Immature natural killer cell (primary cell): ENCODE data around the gene TRIM5. TPM values are rescaled to one million over a fixed set of nuclear protein-coding genes. Genes with fewer than 3 reads are reported as not detected.
"Not testable (repeated sequence)": the region's sequence is repeated elsewhere in the genome, so short reads cannot be mapped to it uniquely, and the experiment has no call there.

Experiments
- DNase-seq, 3 donors: peaks; one replicate each; pipeline ENCODE4 v3.0.0; 2022; ENCODE audit warnings: mixed read lengths in 1 of 3
- H3K27ac Mint-ChIP-seq, 6 donors: one replicate each; pipeline ENCODE4 v1.8.0; 2020; ENCODE audit warnings: mixed read lengths in 6 of 6, mild to moderate bottlenecking in 5 of 6, inconsistent platforms in 4 of 6, moderate library complexity in 3 of 6
- H3K27me3 Mint-ChIP-seq, 3 donors: one replicate each; pipeline ENCODE4 v1.8.0; 2020 to 2021; ENCODE audit warnings: low read depth in 3 of 3, mild to moderate bottlenecking in 3 of 3, mixed read lengths in 3 of 3, moderate library complexity in 3 of 3, inconsistent platforms in 1 of 3
- H3K36me3 Mint-ChIP-seq, 3 donors: one replicate each; pipeline ENCODE4 v1.8.0; 2020; ENCODE audit warnings: mixed read lengths in 3 of 3, inconsistent platforms in 2 of 3, mild to moderate bottlenecking in 2 of 3
- H3K4me1 Mint-ChIP-seq, 2 donors: one replicate each; pipeline ENCODE4 v1.8.0; 2020; ENCODE audit warnings: inconsistent platforms in 2 of 2, mild to moderate bottlenecking in 2 of 2, mixed read lengths in 2 of 2, moderate library complexity in 1 of 2
- H3K4me3 Mint-ChIP-seq, 5 donors: one replicate each; pipeline ENCODE4 v1.8.0; 2020; ENCODE audit warnings: mild to moderate bottlenecking in 5 of 5, mixed read lengths in 5 of 5, inconsistent platforms in 3 of 5, moderate library complexity in 3 of 5
- H3K9me3 Mint-ChIP-seq, 6 donors: one replicate each; pipeline ENCODE4 v1.8.0; 2020; ENCODE audit warnings: mild to moderate bottlenecking in 6 of 6, mixed read lengths in 6 of 6, inconsistent platforms in 4 of 6, moderate library complexity in 3 of 6
- polyA plus RNA-seq, 3 donors: library from polyadenylated mRNA; unstranded; fragments of 300-500 nt; fragmentation: Illumina TruSeq; gene quantifications; one replicate each; pipeline ENCODE4 v1.2.3, GENCODE V29; 2021

The TRIM5 gene, protein sequence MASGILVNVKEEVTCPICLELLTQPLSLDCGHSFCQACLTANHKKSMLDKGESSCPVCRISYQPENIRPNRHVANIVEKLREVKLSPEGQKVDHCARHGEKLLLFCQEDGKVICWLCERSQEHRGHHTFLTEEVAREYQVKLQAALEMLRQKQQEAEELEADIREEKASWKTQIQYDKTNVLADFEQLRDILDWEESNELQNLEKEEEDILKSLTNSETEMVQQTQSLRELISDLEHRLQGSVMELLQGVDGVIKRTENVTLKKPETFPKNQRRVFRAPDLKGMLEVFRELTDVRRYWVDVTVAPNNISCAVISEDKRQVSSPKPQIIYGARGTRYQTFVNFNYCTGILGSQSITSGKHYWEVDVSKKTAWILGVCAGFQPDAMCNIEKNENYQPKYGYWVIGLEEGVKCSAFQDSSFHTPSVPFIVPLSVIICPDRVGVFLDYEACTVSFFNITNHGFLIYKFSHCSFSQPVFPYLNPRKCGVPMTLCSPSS
- 10 to 100 TPM in 2 of 3 donors, 1 to 10 TPM in 1; 8.9 to 19.8 (median 14.6) TPM for polyA plus RNA-seq

DNA sequence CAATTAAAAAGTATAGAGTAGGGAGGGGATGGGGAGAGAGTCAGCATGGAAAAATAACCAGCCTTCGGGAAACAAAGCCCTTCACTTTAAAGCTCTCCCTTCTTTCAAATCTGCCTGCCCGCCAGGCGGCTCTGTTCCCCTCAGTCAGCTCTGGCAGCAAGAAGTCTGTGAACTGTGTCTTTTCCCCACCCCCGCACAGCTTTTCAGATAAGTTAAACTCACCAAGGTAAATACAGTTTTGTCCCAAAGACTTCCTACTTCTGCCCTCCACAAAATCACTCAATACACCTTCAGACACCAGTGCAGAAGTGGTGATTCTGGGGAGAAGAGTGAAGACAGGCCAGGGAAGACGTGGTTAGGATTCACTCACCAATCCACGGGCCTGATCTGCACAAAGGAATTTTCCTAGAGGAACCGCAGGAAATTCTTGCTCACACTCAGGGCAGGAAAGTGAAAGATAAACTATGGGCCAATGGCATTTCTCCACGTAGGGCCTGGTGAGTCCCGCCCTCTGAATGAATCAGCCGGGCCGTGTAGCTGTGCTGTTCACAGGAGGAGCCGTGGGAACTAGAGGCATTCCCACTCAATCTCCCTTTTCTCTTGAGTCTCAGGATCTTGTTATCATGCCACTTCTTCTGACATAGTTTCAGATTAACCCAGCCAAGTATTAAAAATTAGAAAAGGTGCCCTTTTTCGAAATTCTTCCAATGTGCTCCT, at the start of gene TRIM5:
Gene TRIM5, minus strand, starts transcription at position 429 of the 717 bp plus-strand sequence. CDS start 4,897 bp downstream, outside the sequence.
- H3K36me3 Mint-ChIP-seq: peaks cover 4 to 8% (median 7%) of the 10 kb centered on the region in 3 donors
- DNase-seq: peak; percentile 81 to 83 (median 82)
- H3K27me3 Mint-ChIP-seq: peaks cover 6 to 12% (median 10%) of the 10 kb centered on the region in 3 donors
- no peaks in the 10 kb centered on the region for H3K9me3 Mint-ChIP-seq
- H3K27ac Mint-ChIP-seq: peak within 1 kb of the TSS; percentile 98 to 100 (median 99)
- peaks cover 42 to 71% of the 10 kb centered on the region in 2 donors for H3K4me1 Mint-ChIP-seq
- H3K4me3 Mint-ChIP-seq: peak within 1 kb of the TSS; percentile 95 to 99 (median 99)

DNA sequence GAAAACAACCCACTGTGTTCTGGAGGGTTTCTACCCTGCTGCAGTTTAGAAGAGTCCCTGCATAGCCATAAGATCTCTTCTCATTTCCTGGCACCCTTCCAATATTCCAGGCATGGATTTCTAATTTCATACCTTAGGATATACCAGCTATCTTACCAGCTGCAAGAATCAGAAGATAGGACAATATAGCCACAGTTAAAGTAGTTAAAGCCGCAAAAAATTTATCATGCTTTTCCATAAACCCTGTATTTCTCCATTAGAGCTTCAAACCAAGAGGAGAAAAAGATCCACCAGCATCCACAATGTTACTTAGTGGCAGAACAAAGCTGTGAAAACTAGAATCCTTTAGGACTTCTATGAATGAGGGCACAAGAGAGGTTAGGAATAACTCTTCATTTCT, 42.8 kb upstream of the TRIM5 start:
- Mint-ChIP-seq H3K36me3 (peaks cover 0 to 5% (median 3%) of the 10 kb centered on the region in 3 donors), H3K27me3 (peaks cover 0 to 16% (median 3%) of the 10 kb centered on the region in 3 donors), H3K27ac (no peak overlapping the region), H3K4me1 (no peaks in the 10 kb centered on the region), H3K4me3 (no peak overlapping the region), H3K9me3 (no peaks in the 10 kb centered on the region)
- DNase-seq: no peak

DNA sequence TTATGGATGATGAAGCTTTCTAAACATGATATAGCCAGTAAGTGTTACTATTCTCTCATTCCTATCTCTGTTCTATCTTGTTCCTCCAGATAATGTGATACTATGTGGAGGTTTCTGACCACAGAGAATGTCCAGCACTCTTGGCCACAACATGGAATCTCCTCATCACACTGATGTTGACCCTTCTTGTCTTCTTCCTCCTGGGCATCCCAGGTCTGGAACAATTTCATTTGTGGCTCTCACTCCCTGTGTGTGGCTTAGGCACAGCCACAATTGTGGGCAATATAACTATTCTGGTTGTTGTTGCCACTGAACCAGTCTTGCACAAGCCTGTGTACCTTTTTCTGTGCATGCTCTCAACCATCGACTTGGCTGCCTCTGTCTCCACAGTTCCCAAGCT, 41.5 kb upstream of the TRIM5 start:
- Mint-ChIP-seq H3K4me3 (no peak overlapping the region), H3K27ac (no peak overlapping the region), H3K4me1 (no peaks in the 10 kb centered on the region), H3K27me3 (peaks cover 0 to 16% (median 3%) of the 10 kb centered on the region in 3 donors), H3K36me3 (peaks cover 0 to 5% (median 3%) of the 10 kb centered on the region in 3 donors), H3K9me3 (no peaks in the 10 kb centered on the region)
- DNase-seq: no peak

DNA sequence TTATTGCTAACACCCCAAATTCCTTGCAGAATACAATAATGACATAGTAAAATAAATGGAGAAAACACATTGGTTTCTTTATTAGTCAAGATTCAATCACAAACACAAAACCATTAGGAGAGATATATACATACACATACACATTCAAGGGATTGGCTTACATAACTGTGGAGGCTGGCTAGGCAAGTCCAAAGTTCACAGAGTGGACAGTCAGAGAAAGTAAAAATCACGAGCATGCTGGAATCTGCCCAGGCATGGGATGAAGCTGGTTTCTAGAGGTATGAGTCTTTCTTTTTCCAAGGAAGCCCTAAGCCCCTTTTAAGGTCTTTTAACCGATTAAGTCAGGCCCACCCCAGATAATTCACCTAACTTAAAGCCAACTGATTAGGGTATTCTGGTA, 37.7 kb upstream of the TRIM5 start:
- H3K9me3 Mint-ChIP-seq: peaks cover 0 to 5% (median 1%) of the 10 kb centered on the region in 6 donors
- DNase-seq: no peak
- H3K4me1 Mint-ChIP-seq: no peaks in the 10 kb centered on the region
- peaks cover 3 to 14% (median 3%) of the 10 kb centered on the region in 3 donors for H3K27me3 Mint-ChIP-seq
- no peak overlapping the region for H3K4me3 Mint-ChIP-seq
- H3K27ac Mint-ChIP-seq: no peak overlapping the region
- H3K36me3 Mint-ChIP-seq: peaks cover 0 to 17% (median 10%) of the 10 kb centered on the region in 3 donors

DNA sequence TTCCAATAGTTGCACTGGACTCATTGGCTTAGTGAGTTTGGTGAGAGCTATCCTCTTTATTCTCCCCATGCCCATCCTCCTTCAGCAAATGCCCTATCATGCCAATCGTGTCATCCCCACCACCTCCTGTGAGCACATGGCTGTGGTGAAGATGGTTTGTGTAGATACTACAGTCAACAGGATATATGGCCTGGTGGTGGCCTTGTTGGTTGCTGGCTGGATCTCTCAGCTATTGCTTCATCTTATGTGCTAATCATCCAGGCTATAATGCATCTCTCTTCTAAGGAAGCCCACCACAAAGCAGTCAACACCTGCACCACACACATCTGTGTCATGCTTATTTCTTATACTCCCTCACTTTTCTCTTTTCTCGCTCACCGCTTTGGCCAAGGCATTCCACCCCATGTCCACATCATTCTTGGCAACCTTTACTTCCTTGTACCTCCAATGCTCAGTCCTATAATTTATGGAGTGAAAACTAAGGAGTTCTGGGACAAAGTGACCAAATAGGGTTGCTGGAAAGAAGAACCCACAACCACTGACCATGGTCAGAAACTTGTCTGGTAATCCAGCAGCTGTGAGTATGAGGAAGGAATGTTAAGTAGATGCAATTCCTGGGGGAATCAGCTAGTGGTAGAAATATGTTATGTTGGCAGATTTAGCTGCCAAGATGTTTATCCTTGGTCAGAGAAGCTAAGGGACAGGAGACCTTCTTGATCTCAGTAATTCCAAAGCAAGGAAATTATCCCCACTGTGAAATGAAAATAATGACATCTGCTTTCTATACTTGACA, 35.0 kb upstream of the TRIM5 start:
- Mint-ChIP-seq H3K27me3 (peaks cover 2 to 5% (median 3%) of the 10 kb centered on the region in 3 donors), H3K27ac (no peak overlapping the region)

DNA sequence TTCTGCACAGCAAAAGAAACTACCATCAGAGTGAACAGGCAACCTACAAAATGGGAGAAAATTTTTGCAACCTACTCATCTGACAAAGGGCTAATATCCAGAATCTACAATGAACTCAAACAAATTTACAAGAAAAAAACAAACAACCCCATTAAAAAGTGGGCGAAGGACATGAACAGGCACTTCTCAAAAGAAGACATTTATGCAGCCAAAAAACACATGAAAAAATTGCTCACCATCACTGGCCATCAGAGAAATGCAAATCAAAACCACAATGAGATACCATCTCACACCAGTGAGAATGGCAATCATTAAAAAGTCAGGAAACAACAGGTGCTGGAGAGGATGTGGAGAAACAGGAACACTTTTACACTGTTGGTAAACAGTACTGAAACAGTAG, 31.6 kb upstream of the TRIM5 start:
- H3K27ac Mint-ChIP-seq, H3K27me3 Mint-ChIP-seq, DNase-seq, H3K4me3 Mint-ChIP-seq, H3K4me1 Mint-ChIP-seq: not testable (repeated sequence)
- H3K36me3 Mint-ChIP-seq: peaks cover 5 to 22% (median 10%) of the 10 kb centered on the region in 3 donors
- H3K9me3 Mint-ChIP-seq: peaks cover 0 to 13% (median 4%) of the 10 kb centered on the region in 6 donors

More for the DNA sequence above, 35.0 kb upstream of the TRIM5 start:
- H3K4me3 Mint-ChIP-seq: no peak overlapping the region
- DNase-seq: no peak
- H3K36me3 Mint-ChIP-seq: peaks cover under 1 to 21% (median 10%) of the 10 kb centered on the region in 3 donors
- no peaks in the 10 kb centered on the region for H3K4me1 Mint-ChIP-seq
- peaks cover 0 to 13% (median 4%) of the 10 kb centered on the region in 6 donors for H3K9me3 Mint-ChIP-seq

DNA sequence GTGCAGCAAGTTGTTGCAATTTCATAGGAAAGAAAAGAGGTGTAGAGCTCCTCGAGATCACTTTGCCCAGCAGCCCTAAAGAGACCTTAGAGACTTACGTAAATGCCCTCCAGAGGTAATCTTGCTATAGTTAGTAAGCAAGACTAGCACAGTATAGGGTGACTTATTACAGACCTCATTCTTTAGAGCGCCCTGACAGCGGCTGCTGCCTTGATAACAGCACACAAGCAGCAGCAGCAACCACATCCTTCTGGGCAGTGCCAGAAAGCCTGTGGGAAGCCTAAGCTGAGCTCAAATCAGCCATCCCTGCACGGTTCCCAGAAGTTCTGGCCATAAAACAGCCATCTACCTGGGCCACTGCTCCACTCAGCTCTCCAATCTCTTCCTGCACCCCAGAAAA, 28.8 kb upstream of the TRIM5 start:
- H3K27ac Mint-ChIP-seq: peak overlapping the region in 1 of 6 donors; percentile 22
- H3K27me3 Mint-ChIP-seq: no peaks in the 10 kb centered on the region
- H3K9me3 Mint-ChIP-seq: peaks cover 0 to 13% (median 2%) of the 10 kb centered on the region in 6 donors
- no peak for DNase-seq
- H3K4me1 Mint-ChIP-seq: peaks cover 0 to 5% of the 10 kb centered on the region in 2 donors
- no peak overlapping the region for H3K4me3 Mint-ChIP-seq
- peaks cover 17 to 20% (median 18%) of the 10 kb centered on the region in 3 donors for H3K36me3 Mint-ChIP-seq

DNA sequence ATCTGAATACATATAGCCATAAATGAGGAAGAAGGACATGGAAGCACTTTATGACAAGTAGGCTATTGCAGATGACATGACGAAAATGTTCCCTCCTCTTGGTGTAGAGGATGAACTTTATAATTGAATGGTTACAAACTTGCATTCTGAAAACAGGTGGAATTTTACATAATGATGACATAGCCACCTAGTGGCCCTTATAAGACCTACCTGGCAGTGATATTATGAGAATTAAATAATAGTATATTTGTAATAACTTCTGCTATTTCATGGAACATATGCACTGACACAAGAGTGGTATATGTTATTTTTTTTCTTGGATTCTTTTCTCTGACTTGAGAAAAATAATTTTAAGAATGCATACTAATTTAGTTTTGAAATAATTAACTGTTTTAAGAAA, 27.6 kb upstream of the TRIM5 start:
- Mint-ChIP-seq H3K4me3 (no peak overlapping the region), H3K36me3 (peaks cover 21 to 26% (median 23%) of the 10 kb centered on the region in 3 donors), H3K27ac (no peak overlapping the region), H3K9me3 (peaks cover 0 to 8% (median 2%) of the 10 kb centered on the region in 6 donors), H3K27me3 (no peaks in the 10 kb centered on the region), H3K4me1 (peaks cover 0 to 5% of the 10 kb centered on the region in 2 donors)
- no peak for DNase-seq

DNA sequence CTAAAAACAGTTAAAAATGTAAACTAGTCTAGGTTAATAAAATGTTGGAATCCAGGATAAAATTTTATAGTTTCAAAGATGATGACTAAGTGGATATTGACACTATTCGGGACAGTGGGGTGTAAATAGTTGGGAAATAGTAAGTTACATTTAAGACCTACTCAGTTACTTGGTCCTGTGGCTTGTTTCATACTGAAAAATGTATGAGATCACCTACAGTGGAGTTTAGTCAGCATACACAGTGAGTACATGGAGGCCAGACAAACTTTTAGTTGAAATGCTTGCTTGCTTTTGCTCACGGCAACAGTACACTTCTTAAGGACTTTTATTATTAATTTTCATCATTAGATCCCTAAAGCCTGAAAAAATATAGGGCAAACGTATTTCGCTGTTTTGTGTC, 20.8 kb upstream of the TRIM5 start:
- no peak for DNase-seq
- Mint-ChIP-seq H3K27ac (peak overlapping the region in 5 of 6 donors; percentile 29 to 81 (median 57)), H3K36me3 (peaks cover 27 to 61% (median 60%) of the 10 kb centered on the region in 3 donors), H3K4me1 (peaks cover 39 to 52% of the 10 kb centered on the region in 2 donors), H3K27me3 (peaks cover 0 to 1% (median 0%) of the 10 kb centered on the region in 3 donors), H3K9me3 (no peaks in the 10 kb centered on the region), H3K4me3 (no peak overlapping the region)

DNA sequence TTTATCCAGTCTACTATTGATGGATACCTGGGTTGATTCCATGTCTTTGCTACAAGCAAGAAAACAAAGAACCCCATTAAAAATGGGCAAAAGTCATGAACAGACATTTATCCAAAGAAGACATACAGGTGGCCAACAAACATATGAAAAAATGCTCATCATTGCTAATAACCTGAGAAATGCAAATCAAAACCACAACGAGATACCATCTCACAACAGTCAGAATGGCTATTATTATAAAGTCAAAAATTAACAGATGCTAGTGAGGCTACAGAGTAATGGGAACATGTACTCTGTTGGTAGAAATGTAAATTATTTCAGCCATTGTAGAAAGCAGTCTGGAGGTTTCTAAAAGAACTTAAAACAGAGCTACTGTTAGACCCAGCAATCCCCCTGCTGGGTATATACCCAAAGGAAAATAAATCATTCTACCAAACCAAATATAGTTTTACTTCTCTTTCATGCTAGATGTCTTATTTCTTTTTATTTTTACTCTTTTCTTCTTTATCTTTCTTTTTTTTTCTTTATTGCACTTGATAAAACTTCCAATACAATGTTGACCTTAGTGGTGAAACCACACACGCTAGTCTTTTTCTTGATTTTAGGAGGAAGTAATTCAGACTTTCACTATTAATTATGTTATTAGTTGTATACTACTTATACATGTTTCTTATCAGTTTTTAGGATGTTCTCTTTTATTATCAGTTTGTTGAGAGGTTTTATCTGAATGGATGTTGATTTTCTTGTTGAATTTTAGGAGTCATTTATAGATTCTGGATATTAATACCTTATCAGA, 19.1 kb upstream of the TRIM5 start:
- DNase-seq: no peak
- H3K27ac Mint-ChIP-seq: peak overlapping the region in 5 of 6 donors; percentile 6 to 63 (median 36)
- peaks cover 0 to 1% (median 0%) of the 10 kb centered on the region in 3 donors for H3K27me3 Mint-ChIP-seq
- peaks cover 41 to 61% of the 10 kb centered on the region in 2 donors for H3K4me1 Mint-ChIP-seq
- no peaks in the 10 kb centered on the region for H3K9me3 Mint-ChIP-seq
- peaks cover 20 to 60% (median 54%) of the 10 kb centered on the region in 3 donors for H3K36me3 Mint-ChIP-seq
- no peak overlapping the region for H3K4me3 Mint-ChIP-seq

DNA sequence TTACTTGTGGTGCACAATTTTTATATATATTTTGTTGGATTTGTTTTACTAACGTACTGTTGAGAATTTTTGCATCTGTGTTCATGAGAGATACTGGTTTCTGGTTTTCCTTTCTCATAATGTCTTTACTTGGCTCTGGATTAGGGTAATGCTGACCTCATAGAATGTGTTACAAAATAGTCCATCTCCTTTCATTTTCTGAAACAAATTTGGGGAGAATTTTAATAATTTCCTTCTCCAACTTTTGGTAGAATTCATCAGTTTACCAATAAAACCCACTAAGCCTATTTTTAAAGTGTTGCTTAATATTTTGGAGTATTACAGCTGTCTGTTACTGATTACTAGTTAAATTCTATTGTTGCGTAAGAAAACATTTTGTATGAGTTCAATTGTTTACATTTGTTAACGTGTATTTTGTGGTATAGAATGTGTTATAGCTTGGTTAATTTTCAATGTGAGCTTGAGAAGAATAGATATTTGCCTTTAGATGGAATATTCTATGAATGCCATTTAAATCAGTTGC, 16.2 kb upstream of the TRIM5 start:
- Mint-ChIP-seq H3K36me3 (peaks cover 20 to 68% (median 45%) of the 10 kb centered on the region in 3 donors), H3K27ac (peak overlapping the region; percentile 4 to 77 (median 41))

DNA sequence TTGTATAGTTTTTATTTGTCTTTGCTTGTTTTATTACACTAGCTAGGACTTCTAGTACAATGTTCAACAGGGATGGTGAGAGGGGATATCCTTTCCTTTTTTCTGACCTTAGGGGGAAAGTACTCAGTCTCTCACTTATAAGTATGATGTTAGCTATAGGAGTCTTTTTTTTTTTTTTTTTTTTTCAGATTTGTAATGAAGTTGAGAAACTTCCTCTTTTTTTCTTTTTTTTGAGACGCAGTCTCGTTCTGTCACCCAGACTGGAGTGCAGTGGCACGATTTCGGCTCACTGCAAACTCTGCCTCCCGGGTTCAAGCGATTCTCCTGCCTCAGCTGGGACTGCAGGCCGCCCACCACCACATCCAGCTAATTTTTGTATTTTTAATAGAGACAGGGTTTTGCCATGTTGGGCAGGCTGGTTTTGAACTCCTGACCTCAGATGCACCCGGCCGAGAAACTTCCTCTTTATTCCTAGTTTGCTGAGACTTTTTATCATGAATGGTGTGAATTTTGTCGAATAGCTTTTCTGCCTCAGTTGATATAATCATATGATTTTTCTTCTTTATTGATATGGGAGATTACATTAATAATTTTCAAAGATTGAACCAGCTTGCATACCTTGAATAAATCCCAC, 15.7 kb upstream of the TRIM5 start:
- Mint-ChIP-seq H3K36me3 (peaks cover 20 to 68% (median 42%) of the 10 kb centered on the region in 3 donors), H3K4me3 (peak overlapping the region in 4 of 5 donors; percentile 3 to 36 (median 14))

More for the DNA sequence above, 16.2 kb upstream of the TRIM5 start:
- Mint-ChIP-seq H3K9me3 (no peaks in the 10 kb centered on the region), H3K4me3 (peak overlapping the region in 3 of 5 donors; percentile 3 to 36 (median 14)), H3K27me3 (peaks cover 0 to 4% (median 0%) of the 10 kb centered on the region in 3 donors), H3K4me1 (peaks cover 56 to 79% of the 10 kb centered on the region in 2 donors)
- no peak for DNase-seq

More for the DNA sequence above, 15.7 kb upstream of the TRIM5 start:
- Mint-ChIP-seq H3K9me3 (no peaks in the 10 kb centered on the region), H3K27ac (peak overlapping the region in 4 of 6 donors; percentile 49 to 77 (median 56)), H3K4me1 (peaks cover 58 to 79% of the 10 kb centered on the region in 2 donors), H3K27me3 (peaks cover 0 to 4% (median 0%) of the 10 kb centered on the region in 3 donors)
- DNase-seq: no peak
